Activated CD8-positive, alpha-beta T cell treated with anti-CD3 and anti-CD28 coated beads, Interleukin-2, amount 10 ng/mL, durations not matched to agents 7 days and 5 days (primary cell): ENCODE results near the gene NPAS4. TPM values are rescaled to one million over a fixed set of nuclear protein-coding genes. Genes with fewer than 3 reads are reported as not detected.
"Not testable (repeated sequence)": the region's sequence is repeated elsewhere in the genome, so short reads cannot be mapped to it uniquely, and the experiment has no call there.

Experiments used
- ATAC-seq: fragments of 150-1000 bp; cut with Tn5 transposase; one replicate; pipeline ENCODE4 v1.10.0; 2021; ENCODE audit warnings: moderate library complexity
- CTCF ChIA-PET: fragments of 350-600 bp; sonication (Branson Sonifier 250); formaldehyde crosslinking; loops from one replicate; lab custom pipeline; 2021; ENCODE audit warnings: antibody characterized with exemption; lab: Charles Lee
- POLR2A ChIA-PET: fragments of 350-600 bp; sonication (Branson Sonifier 250); formaldehyde crosslinking; loops from one replicate; lab custom pipeline; 2021; ENCODE audit warnings: antibody characterized with exemption; lab: Charles Lee
- DNase-seq: peaks from one replicate; pipeline ENCODE4 v3.0.0-alpha.2; 2020
- H3K27ac Mint-ChIP-seq: one replicate; pipeline ENCODE4 v1.8.0; 2021; ENCODE audit warnings: mild to moderate bottlenecking, mixed read lengths
- H3K27me3 Mint-ChIP-seq: one replicate; pipeline ENCODE4 v1.8.0; 2021; ENCODE audit warnings: low read depth, mixed read lengths
- H3K36me3 Mint-ChIP-seq: one replicate; pipeline ENCODE4 v1.8.0; 2021; ENCODE audit warnings: low read depth, mixed read lengths
- H3K4me1 Mint-ChIP-seq: one replicate; pipeline ENCODE4 v1.8.0; 2021; ENCODE audit warnings: low read depth, mixed read lengths
- H3K4me3 Mint-ChIP-seq: one replicate; pipeline ENCODE4 v1.8.0; 2021; ENCODE audit warnings: mild to moderate bottlenecking, mixed read lengths
- H3K9me3 Mint-ChIP-seq: one replicate; pipeline ENCODE4 v1.8.0; 2022; ENCODE audit warnings: mixed read lengths; ENCODE audit not compliant: insufficient read depth
- total RNA-seq, 2 experiments: library from RNA; stranded (reverse); gene quantifications; one replicate each; pipeline ENCODE4 v1.2.3, GENCODE V29; 2021

Gene NPAS4
- total RNA-seq, 2 experiments from 2014 or later, result 0.18 to 0.34 TPM

DNA sequence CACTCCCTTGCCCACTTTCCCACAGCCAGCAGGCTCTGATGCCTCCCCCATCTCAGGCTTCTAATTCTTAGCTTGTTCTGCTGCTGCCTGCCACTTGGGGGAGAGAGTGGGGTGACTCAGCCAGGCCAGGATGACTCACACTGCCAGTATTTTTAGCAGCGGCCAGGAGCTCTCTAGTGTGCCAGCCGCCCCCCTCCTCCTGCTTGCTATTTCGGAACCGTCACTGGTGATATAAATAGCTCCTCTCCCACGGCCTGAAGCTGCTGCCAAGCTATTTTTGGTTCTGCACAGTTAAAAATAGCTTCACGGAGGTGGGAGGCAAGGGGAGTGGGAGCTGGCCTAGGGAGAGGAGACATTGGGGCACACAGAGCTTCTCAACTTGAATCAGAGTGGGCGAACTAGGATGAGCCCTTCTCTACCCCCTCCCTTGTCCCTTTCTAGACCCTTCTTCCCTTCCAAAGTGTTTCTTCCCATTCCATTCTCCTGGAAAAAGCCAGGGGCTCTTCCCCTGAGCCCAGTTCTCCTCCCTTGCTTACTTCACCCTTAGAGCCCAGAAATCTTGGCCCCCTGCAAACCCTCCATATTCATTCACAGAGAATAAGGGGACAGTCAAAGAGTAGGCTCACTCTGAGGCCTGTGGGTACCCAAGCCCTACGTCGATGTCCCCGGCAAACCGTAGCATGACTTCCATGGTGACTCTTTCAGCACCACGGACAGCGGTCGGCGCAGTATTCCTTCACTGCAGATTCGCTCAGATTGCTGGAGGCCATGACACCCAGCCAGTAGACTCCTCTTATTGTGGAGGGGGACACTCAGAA, 2.5 kb upstream of the NPAS4 start:
- no peak overlapping the region for H3K4me3 Mint-ChIP-seq
- H3K27ac Mint-ChIP-seq, result no peak overlapping the region
- peaks cover 5% of the 10 kb centered on the region for H3K9me3 Mint-ChIP-seq

GRCh38 chr11:66418986-66419308, 1.9 kb upstream of the NPAS4 start:
- CTCF ChIA-PET, result interaction anchor here (0.9 to 2.3 kb wide), 8 partner anchors 10 to 259 kb away, joined by 3 to 27 read pairs (median 5); partner anchors contain the start of genes MRPL11, PELI3 and RBM4B
- Mint-ChIP-seq H3K27me3 (peaks cover 33% of the 10 kb centered on the region), H3K27ac (no peak overlapping the region), H3K36me3 (no peaks in the 10 kb centered on the region), H3K4me3 (no peak overlapping the region), H3K4me1 (peaks cover 13% of the 10 kb centered on the region), H3K9me3 (peaks cover 5% of the 10 kb centered on the region)
- POLR2A ChIA-PET, result no interaction called here
- ATAC-seq (no peak), DNase-seq (no peak)

More for the DNA sequence above, 2.5 kb upstream of the NPAS4 start:
- Mint-ChIP-seq H3K27me3 (peaks cover 37% of the 10 kb centered on the region), H3K36me3 (no peaks in the 10 kb centered on the region), H3K4me1 (peaks cover 13% of the 10 kb centered on the region)
- ChIA-PET POLR2A (interaction anchor here (2.5 kb wide), 1 partner anchor 20 kb away, joined by 10 read pairs; the partner anchor contains the start of gene MRPL11), CTCF (interaction anchor here (0.7 to 2.3 kb wide), 12 partner anchors 8 to 261 kb away, joined by 3 to 27 read pairs (median 4); partner anchors contain the start of genes MRPL11, PELI3 and RBM4B)
- DNase-seq (peak; percentile 82), ATAC-seq (peak; percentile 58)

GRCh38 chr11:66419825-66420224, 1.0 kb upstream of the NPAS4 start:
- ChIA-PET POLR2A (no interaction called here), CTCF (interaction anchor here (0.9 to 1.1 kb wide), 2 partner anchors 11 to 18 kb away, joined by 3 to 4 read pairs; no protein-coding TSS in a partner anchor)
- no peak for ATAC-seq
- Mint-ChIP-seq H3K9me3 (peaks cover 5% of the 10 kb centered on the region), H3K27ac (no peak overlapping the region), H3K36me3 (no peaks in the 10 kb centered on the region), H3K4me1 (peaks cover 13% of the 10 kb centered on the region), H3K4me3 (no peak overlapping the region), H3K27me3 (peaks cover 26% of the 10 kb centered on the region)
- DNase-seq, result no peak

DNA sequence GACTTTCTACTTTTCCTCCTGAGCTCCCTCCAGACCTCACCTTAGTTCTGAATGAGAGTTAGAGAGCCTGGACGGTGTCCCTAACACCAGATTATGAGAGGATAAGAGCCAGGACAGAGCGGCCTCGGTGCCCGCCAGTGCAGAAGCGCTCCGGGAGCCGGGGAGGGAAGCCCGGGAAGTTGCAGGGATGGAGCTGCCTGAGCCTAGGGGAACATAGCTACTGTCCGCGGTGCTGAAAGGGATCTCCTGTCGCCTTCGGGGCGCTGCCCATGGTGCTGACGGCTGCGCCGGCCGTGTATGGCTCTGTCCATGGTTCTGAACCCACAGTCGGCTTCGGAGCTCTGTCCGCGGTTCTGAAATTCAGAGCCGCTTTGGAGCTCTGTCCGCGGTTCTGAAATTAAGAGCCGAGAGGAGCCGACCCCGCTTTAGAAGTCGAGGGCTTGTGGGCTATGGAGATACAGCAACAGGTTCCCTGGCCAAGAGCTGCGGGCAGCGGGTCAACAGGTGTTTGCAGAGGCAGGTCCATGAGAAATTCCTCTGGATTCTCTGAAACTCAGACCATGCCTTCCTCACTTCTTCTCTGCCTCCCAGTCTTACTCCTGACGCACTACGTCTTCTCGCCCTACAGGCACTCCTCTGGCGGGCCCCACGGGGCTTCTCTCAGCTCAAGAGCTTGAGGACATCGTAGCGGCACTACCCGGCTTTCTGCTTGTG, 814 bp downstream of the NPAS4 start:
- H3K4me1 Mint-ChIP-seq, result peaks cover 13% of the 10 kb centered on the region
- CTCF ChIA-PET, result interaction anchor here (0.8 to 2.2 kb wide), 11 partner anchors 9 to 256 kb away, joined by 3 to 22 read pairs (median 6); partner anchors contain the start of genes DPP3, MRPL11, RBM4B and YIF1A
- no peak overlapping the region for H3K27ac Mint-ChIP-seq
- peak; percentile 72 for ATAC-seq
- peak; percentile 92 for DNase-seq
- no peaks in the 10 kb centered on the region for H3K36me3 Mint-ChIP-seq
- POLR2A ChIA-PET, result interaction anchor here (0.6 to 1.1 kb wide), 5 partner anchors 15 to 422 kb away, joined by 3 to 5 read pairs (median 3); partner anchors contain the start of genes DPP3 and MRPL11
- peaks cover 5% of the 10 kb centered on the region for H3K9me3 Mint-ChIP-seq
- H3K4me3 Mint-ChIP-seq, result no peak overlapping the region
- peaks cover 19% of the 10 kb centered on the region for H3K27me3 Mint-ChIP-seq

DNA sequence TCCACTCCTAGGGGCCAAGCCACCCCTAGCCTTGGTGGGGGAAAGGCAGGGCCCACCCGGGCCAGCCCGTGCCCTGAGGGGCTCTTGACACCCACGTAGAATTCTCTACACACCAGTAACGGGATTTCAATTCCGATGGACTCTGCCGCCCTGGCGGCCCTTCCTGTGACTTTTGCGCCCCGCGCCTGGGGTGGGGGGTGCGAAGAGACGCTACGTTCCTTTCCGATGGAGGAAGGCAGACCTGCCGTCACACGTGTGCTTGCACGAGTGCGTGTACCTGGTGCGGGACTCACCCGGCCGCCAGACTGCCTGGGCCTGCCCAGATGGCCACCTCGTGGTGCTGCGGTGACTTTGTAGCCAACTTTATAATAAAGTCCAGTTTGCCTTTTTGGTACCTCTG, 5.5 kb downstream of the NPAS4 start:
- CTCF ChIA-PET, result interaction anchor here (0.7 kb wide), 1 partner anchor 8 kb away, joined by 3 read pairs; no protein-coding TSS in a partner anchor
- Mint-ChIP-seq H3K4me1 (no peaks in the 10 kb centered on the region), H3K4me3 (no peak overlapping the region), H3K27me3 (peaks cover 2% of the 10 kb centered on the region), H3K27ac (no peak overlapping the region), H3K9me3 (no peaks in the 10 kb centered on the region), H3K36me3 (no peaks in the 10 kb centered on the region)
- no peak for DNase-seq
- POLR2A ChIA-PET, result no interaction called here
- no peak for ATAC-seq

DNA sequence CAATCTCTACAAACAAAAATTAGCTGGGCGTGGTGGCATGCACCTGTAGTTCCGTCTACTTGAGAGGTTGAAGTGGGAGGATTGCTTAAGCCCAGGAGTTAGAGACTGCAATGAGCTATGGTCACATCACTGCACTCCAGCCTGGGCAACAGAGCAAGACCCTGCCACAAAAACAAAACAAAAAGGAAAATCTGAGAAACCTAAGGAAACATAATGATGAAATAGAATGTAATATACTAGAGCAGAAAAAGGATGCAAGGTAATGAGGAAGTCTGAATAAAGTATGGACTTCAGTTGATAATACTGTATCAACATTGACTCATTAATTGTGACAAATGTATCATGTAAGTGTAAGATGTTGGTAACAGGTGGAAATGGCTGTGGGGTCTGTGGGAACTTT, 8.1 kb downstream of the NPAS4 start:
- Mint-ChIP-seq H3K27ac (no peak overlapping the region), H3K9me3 (no peaks in the 10 kb centered on the region), H3K4me1 (no peaks in the 10 kb centered on the region), H3K4me3 (no peak overlapping the region), H3K36me3 (peaks cover 9% of the 10 kb centered on the region), H3K27me3 (no peaks in the 10 kb centered on the region)
- CTCF ChIA-PET, result interaction anchor here (0.7 to 2.9 kb wide), 12 partner anchors 10 to 252 kb away, joined by 3 to 19 read pairs (median 5); partner anchors contain the start of gene MRPL11
- POLR2A ChIA-PET, result no interaction called here
- no peak for ATAC-seq
- DNase-seq, result no peak

DNA sequence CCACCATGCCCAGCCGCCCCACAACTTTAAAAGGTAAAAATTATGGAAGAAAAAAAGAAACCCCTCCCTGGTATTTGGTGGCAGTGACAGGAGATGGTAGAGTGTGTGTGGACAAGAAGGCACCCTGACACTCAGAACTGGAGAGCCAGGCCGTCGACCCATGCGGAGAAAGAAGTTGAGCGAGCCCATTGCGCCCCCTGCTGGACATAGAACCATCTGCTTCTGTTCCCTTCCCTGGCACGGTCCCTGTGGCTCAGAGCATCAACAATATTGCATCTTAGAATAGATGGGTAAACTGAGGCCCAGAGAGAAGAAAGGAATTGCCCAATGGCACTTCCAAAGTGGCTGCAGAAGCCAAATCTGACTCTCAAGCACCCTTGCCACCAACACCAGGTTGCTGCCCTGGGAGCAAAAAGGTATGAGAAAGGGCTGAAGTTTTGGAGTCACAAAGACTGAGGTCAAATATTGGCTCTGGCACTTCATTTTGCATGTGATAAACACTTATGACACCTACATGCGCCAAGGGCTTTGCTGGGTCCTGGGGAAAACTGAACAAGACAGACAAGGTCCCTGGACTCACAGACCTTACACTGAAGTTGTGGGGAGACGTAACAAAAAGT, 9.3 kb downstream of the NPAS4 start:
- CTCF ChIA-PET, result interaction anchor here (0.8 to 2.9 kb wide), 14 partner anchors 9 to 53 kb away, joined by 3 to 19 read pairs (median 5); partner anchors contain the start of gene MRPL11
- Mint-ChIP-seq H3K27ac (no peak overlapping the region), H3K36me3 (peaks cover 13% of the 10 kb centered on the region), H3K4me1 (no peaks in the 10 kb centered on the region), H3K4me3 (no peak overlapping the region), H3K27me3 (no peaks in the 10 kb centered on the region), H3K9me3 (no peaks in the 10 kb centered on the region)
- ATAC-seq (peak; percentile 92), DNase-seq (peak; percentile 84)
- POLR2A ChIA-PET, result no interaction called here

DNA sequence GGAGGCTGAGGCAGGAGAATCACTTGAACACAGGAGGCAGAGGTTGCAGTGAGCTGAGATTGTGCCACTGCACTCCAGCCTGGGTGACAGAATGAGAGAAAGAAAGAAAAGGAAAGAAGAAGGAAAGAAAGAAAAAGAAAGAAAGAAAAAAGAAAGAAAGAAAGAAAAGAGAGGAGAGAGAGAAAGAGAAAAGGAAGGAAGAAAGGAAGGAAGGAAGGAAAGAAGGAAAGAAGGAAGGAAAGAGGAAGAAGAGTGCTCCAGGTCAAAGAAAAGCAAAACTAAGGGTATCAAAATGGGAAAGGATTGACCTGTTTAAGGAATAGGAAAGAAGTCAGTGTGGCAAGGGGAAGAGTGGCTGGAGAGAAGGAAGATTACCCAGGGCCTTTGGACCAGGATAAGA, 10.5 kb downstream of the NPAS4 start:
- ATAC-seq, DNase-seq, H3K27ac Mint-ChIP-seq, H3K9me3 Mint-ChIP-seq, POLR2A ChIA-PET, H3K4me1 Mint-ChIP-seq, H3K4me3 Mint-ChIP-seq, H3K27me3 Mint-ChIP-seq: not testable (repeated sequence)
- CTCF ChIA-PET, result interaction anchor here (0.7 to 2.9 kb wide), 8 partner anchors 7 to 1778 kb away, joined by 3 to 19 read pairs (median 4); partner anchors contain the start of genes MRPL11 and PELI3
- peaks cover 17% of the 10 kb centered on the region for H3K36me3 Mint-ChIP-seq

DNA sequence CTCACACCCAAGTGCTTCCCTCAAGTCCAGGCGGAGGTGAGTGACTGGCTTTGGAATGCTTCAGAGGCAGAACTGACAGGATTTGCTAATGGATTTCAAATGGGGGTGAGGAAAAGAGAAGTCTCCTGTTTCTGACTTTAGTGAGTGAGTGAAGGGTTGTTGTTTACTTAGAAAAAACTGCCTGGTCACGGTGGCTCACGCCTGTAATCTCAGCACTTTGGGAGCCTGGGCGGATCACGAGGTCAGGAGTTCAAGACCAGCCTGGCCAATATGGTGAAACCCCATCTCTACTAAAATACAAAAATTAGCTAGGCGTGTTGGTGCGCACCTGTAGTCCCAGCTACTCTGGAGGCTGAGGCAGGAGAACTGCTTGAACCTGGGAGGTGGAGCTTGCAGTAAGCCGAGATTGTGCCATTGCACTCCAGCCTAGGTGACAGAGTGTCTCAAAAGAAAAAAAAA, 11.1 kb downstream of the NPAS4 start:
- POLR2A ChIA-PET, H3K4me3 Mint-ChIP-seq: not testable (repeated sequence)
- H3K36me3 Mint-ChIP-seq, result peaks cover 23% of the 10 kb centered on the region

DNA sequence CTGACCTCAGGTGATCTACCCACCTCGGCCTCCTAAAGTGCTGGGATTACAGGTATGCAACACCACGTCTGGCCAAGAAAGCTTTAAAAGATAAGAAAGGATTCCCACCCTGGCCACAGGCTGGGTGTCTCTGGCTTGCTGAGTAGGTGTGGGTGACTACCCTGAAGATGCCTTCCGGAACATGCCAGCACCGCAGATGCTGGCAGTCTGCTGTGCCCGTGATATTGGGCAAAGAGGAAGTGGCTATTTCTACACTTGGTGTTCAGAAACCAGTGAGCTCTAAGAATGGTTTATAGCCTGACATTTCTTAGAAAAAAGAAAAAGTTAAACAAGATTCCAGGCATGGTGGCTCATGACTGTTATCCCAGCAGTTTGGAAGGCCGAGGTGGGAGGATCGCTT, 11.8 kb downstream of the NPAS4 start:
- Mint-ChIP-seq H3K4me1 (peaks cover 9% of the 10 kb centered on the region), H3K27ac (no peak overlapping the region), H3K9me3 (no peaks in the 10 kb centered on the region), H3K36me3 (peaks cover 24% of the 10 kb centered on the region), H3K4me3 (no peak overlapping the region), H3K27me3 (no peaks in the 10 kb centered on the region)
- DNase-seq, result no peak
- ChIA-PET POLR2A (no interaction called here), CTCF (interaction anchor here (0.7 to 1.6 kb wide), 7 partner anchors 22 to 51 kb away, joined by 3 to 4 read pairs (median 3); no protein-coding TSS in a partner anchor)
- no peak for ATAC-seq

More for the DNA sequence above, 11.1 kb downstream of the NPAS4 start:
- H3K4me1 Mint-ChIP-seq, H3K9me3 Mint-ChIP-seq, H3K27me3 Mint-ChIP-seq, ATAC-seq, DNase-seq, H3K27ac Mint-ChIP-seq: not testable (repeated sequence)
- CTCF ChIA-PET, result interaction anchor here (0.8 to 1.6 kb wide), 2 partner anchors 23 to 25 kb away, joined by 3 to 4 read pairs; no protein-coding TSS in a partner anchor
